ENCODE measurements around the gene NBPF1.
"Not testable (repeated sequence)": the region's sequence is repeated elsewhere in the genome, so short reads cannot be mapped to it uniquely, and the experiment has no call there.

The NBPF1 gene

DNA sequence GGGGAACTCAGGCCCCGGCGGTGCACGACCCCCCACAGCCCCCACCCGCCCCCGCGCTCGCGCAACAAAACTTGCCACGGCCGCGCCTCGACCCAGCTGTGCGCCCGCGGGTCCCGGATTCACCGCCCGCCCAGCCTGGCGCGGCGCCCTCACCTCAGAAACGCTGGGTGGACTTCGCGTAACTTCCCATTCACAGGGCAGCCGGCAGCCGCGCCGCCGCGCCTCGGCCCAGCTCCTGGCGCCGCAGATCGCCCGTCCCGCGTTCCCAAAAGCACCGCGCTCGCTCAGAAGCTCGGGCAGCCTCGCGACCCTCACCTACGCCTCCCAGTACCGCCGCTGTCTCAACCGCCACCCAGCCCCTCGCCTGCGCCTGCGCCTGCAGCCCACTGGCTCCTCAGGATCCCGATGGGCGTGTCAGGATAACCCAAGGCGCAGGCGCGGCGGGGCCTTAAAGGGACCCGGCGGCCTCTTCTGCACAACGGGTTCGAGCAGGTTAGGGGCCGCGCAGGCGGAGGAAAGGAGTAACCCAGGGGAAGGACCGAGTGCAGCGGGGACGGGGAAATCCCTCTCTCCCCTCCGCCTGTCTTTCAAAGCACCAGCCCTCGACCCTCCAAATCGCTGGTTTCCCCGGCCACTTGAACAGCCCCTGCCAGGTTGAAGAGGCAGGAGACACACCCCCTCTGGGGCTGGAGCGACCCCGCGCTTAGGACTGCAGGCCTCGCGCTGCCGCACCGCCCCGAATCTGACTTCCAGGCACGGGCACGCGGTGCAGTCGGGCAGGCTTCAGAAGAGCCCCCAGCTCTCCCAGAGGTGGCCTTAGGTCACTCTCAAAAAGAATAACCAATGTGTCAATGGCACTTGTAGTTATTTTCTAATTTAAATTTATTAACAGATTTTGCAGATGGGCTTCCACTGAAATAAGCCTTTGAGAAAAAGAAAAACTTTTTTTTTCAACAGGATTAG lies at the start of gene NBPF1:
Gene NBPF1, minus strand, starts transcription at position 380 of the 963 bp plus-strand sequence.
- DNase-seq (ENCODE audit: low read depth) = peak; percentile 99

- not testable (repeated sequence) for DNase-seq (ENCODE audit: low read depth)
Observed at GRCh38 chr1:16658234-16658633, 44.9 kb upstream of the NBPF1 start.

DNA sequence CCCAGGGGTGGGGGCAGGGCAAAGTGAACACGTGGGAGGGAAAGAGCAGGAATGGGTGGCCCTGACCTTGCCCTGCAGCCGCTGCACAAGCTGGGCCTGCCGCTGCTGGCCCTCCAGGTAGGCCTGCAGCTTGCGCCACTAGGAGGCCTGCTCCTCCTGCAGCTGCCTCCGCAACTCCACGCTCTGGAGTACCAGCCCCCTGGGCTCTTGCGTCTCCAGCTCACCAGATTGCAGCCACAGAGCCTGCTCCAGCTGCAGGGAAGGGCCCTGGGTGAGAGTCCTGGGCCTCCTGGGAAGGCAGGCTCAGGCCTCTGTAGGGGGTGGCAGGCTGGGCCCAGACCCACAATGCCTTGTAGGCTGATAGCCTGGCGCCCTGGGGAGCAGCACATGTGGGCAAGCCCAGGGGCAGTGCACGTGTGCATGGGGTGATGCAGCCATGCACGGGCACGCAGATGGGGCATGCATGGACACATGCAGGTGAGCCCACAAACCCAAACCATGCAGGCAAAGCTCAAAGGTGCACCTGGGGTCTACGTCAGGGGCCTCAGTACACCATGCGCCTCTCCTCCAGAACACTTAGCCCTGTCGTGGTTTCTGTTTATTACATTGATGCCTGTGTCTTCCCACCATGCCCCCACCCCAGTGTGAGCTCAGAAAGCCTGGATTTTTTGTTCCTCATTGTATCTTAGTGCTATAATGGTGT lies 43.8 kb upstream of the NBPF1 start:
- not testable (repeated sequence) for DNase-seq (ENCODE audit: low read depth)

DNA sequence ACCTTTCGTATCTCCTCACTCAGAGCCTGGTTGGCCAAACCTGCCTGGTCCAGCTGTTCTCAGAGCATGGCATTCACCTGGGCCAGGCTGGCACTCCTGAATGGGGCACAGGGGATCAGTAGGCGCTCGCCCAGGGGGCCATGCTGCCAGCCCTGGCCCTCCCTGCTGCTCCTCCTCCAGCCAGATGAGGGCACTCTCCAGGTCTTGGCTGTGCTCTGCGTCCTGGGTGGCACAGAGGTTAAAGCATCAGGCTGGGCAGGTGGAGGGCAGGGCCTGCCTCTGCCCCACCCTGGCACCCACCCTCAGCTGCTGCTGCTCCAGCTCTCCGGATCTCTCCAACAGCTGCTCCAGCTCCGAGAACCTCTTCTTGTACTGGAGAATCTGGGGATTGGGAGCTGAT lies 43.2 kb upstream of the NBPF1 start:
- DNase-seq (ENCODE audit: low read depth) = not testable (repeated sequence)

GRCh38 chr1:16651560-16651959 lies 38.2 kb upstream of the NBPF1 start:
- DNase-seq (ENCODE audit: low read depth) = not testable (repeated sequence)

DNA sequence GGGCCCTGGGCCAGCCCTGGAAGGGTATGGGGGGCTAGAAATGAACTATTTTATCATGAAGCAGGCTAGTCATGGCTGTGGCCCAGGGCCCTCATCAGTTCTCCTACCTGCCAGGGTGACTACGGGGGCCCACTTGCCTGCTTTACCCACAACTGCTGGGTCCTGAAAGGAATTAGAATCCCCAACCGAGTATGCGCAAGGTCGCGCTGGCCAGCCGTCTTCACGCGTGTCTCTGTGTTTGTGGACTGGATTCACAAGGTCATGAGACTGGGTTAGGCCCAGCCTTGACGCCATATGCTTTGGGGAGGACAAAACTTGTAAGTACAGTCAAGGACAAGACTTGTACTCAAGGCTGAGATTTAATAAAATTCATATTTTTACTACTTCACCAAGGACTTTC lies 36.6 kb upstream of the NBPF1 start:
- not testable (repeated sequence) for DNase-seq (ENCODE audit: low read depth)

- DNase-seq (ENCODE audit: low read depth) = not testable (repeated sequence)
Observed at GRCh38 chr1:16649390-16649789, 36.0 kb upstream of the NBPF1 start.

- not testable (repeated sequence) for DNase-seq (ENCODE audit: low read depth)
Observed at GRCh38 chr1:16648756-16649155, 35.4 kb upstream of the NBPF1 start.

- DNase-seq (ENCODE audit: low read depth) = not testable (repeated sequence)
Observed at GRCh38 chr1:16648250-16648649, 34.9 kb upstream of the NBPF1 start.

DNA sequence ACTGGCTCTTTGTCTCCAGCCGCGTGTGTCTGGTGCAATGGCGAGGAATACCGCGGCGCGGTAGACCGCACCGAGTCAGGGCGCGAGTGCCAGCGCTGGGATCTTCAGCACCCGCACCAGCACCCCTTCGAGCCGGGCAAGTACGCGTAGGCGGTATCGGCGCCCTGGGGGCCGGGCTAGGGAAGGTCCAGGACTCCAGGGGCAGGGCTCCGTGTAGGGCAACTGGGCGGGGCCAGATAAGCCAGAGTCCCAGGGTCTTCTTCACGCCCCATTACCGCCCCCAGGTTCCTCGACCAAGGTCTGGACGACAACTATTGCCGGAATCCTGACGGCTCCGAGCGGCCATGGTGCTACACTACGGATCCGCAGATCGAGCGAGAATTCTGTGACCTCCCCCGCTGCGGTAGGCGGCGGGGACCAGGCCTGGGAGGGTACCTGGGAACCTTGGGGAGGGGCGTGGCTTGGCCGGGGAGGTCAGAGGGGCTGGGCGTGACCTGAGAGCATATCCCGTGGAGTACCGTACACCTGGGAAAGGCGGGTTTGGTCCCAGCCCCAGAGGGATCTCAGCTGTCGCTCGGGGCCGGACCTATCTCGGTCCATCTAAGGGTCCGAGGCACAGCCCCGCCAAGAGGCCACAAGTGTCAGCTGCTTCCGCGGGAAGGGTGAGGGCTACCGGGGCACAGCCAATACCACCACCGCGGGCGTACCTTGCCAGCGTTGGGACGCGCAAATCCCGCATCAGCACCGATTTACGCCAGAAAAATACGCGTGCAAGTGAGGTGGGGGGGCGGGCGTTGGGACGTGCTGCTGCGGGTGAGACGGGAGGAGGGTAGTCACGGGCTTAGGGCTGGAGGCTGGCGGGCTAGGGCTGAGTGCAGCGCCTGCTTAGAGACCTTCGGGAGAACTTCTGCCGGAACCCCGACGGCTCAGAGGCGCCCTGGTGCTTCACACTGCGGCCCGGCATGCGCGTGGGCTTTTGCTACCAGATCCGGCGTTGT lies 34.1 kb upstream of the NBPF1 start:
- DNase-seq (ENCODE audit: low read depth) = peak; percentile 39

- not testable (repeated sequence) for DNase-seq (ENCODE audit: low read depth)
Observed at GRCh38 chr1:16646716-16647115, 33.4 kb upstream of the NBPF1 start.

DNA sequence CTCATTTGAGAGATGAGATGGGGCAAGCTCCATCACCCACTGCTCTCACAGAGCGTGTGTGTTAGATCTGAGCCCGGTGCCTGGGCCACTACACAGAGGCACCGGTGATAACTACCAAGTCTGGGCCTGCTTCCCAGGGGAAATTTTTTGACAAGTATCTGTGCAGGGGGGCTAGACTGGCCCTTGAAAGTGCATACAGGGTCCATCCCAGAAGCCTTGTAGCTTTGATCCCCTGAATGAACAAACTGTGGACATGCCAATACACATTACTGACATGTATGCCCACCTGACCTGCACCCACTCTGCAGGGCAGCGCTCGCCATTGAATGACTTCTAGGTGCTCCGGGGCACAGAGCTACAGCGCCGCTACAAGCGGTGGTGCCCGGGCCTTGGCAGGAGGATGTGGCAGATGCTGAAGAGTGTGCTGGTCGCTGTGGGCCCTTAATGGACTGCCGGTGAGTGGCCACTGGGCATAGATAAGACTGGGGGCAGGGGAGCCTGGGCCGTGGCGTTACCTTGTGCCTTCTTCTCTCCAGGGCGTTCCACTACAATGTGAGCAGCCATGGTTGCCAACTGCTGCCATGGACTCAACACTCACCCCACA lies 32.8 kb upstream of the NBPF1 start:
- DNase-seq (ENCODE audit: low read depth) = not testable (repeated sequence)

DNA sequence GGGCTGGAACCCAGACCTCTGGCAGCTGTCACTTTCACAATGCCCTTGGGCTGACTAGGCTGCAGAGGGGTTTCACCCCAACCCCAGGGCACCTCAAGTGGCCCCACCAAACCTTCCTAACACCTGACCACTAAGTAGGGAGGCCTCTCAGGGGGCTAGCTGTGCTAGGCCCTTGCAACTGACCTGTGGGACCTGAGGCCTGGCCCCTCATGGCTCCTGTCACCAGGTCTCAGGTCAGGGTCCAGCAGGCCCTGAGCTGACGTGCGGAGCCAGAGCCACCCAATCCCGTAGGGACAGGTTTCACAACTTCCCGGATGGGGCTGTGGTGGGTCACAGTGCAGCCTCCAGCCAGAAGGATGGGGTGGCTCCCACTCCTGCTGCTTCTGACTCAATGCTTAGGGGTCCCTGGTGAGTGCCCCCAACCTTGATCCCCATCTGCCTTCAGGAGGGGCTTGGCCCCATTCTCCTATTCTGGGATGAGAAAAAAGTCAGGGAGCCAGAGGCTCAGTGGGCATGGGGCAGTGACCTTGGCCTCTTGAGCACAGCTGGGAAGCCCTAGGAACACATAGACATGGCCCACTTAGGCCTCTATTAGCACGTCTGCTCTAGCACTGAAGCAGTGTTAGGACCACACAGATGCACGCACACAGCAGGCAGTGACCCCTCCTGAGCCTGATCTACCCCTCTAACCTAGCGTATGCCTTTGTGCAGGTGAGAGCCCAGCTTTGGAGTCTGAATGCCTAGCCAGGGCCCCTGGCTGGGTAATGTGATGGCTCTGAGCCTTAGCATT lies 32.1 kb upstream of the NBPF1 start:
- not testable (repeated sequence) for DNase-seq (ENCODE audit: low read depth)

DNA sequence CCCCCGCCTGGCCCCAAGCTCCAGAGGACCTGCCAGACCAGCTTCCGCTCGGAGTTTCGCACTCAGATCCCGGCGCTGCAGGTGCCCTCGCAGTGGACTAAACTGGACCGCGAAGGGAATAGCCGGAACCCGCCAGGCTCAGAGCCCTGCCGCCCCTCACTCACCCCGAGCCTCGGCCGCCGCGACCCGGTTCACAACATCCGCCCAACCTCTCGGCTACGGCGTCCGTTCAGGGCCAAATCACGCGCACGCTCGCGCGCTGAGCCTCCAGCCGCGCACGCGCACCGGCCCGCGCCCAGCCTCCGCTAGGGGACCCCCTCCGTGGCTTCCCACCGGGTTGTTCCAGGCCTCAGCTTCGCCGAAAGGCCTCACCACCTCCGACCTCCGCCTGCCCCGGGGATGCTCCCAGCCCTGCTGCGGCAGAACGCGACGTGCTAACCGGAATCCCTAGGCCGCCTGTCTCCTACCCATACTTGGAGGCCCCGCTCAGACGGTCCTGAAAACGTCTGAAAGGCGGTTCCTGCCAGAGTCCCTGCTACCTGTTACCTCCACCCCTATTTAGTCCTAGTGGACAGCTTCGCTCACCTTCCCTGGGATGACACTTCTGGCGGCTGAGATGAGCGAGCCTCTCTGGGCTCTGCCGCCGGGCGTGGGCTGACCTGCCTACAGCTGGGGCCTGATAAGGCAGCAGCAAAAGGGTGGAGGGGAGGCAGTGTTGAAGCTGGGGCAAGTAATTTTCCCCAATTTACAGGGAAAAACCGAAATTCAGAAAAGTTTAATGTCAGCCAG lies 31.3 kb upstream of the NBPF1 start:
- peak; percentile 100 for DNase-seq (ENCODE audit: low read depth)

GRCh38 chr1:16644193-16644481 lies 30.8 kb upstream of the NBPF1 start:
- no peak for DNase-seq (ENCODE audit: low read depth)

- DNase-seq (ENCODE audit: low read depth) = not testable (repeated sequence)
Observed at GRCh38 chr1:16643476-16644192, 30.3 kb upstream of the NBPF1 start.

DNA sequence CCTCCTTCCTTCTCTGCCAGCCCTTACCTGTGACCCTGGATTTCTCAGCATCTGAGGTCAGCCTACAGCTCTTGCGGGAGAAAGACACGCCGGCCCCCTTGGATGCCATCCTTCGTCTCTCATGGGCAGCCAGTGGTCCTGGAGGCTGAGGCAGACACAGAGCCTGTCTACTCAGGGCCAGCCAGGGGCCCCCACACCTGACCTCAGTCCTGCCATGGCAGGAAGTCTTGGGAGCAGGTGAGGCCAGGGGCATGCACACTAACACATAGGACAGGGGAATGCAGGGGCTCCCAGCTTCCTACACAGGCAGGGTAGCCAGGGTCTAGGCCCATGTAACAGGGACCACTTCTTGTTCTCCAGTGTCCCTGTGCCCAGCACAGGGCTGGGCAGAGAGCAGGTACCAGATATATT lies 29.6 kb upstream of the NBPF1 start:
- not testable (repeated sequence) for DNase-seq (ENCODE audit: low read depth)

- not testable (repeated sequence) for DNase-seq (ENCODE audit: low read depth)
Observed at GRCh38 chr1:16642025-16642966, 28.9 kb upstream of the NBPF1 start.
